Neutrophil (primary cell): ENCODE data around the gene ADGRA1.
"Not testable (repeated sequence)": the region's sequence is repeated elsewhere in the genome, so short reads cannot be mapped to it uniquely, and the experiment has no call there.

ENCODE experiments used
- H3K27ac ChIP-seq: fragments of 200-600 bp; sonication (generic); 2 replicates; pipeline ENCODE4 v1.5.1; 2016; ENCODE audit warnings: mild to moderate bottlenecking, moderate library complexity
- H3K27me3 ChIP-seq: fragments of 200-600 bp; sonication (generic); 2 replicates; pipeline ENCODE4 v1.6.0; 2016; ENCODE audit warnings: mild to moderate bottlenecking
- H3K36me3 ChIP-seq: fragments of 200-600 bp; sonication (generic); 2 replicates; pipeline ENCODE4 v1.5.1; 2017
- H3K4me1 ChIP-seq, 2 experiments: fragments of 200-600 bp in 1 of 2; sonication (generic) in 1 of 2; 1 replicate in 1 of 2; 2 replicates in 1 of 2; pipeline versions ENCODE4 v1.5.1 to v1.6.1; 2013 to 2016; ENCODE audit warnings: low read depth in 1 of 2, low read length in 1 of 2, mild to moderate bottlenecking in 1 of 2, moderate library complexity in 1 of 2; ENCODE audit not compliant: control insufficient read depth in 1 of 2, insufficient read depth in 1 of 2
- H3K4me3 ChIP-seq, 2 experiments: fragments of 200-600 bp in 1 of 2; sonication (generic) in 1 of 2; 1 replicate in 1 of 2; 2 replicates in 1 of 2; pipeline ENCODE4 v1.5.1; 2013 to 2016; ENCODE audit warnings: low read depth in 1 of 2, low read length in 1 of 2, mild to moderate bottlenecking in 1 of 2, moderate library complexity in 1 of 2
- H3K9me3 ChIP-seq: fragments of 200-600 bp; sonication (generic); 2 replicates; pipeline ENCODE4 v1.5.1; 2016
- TF ChIP-seq, protein P1 (sequence below): fragments of 200-600 bp; sonication (generic); IDR thresholded peaks from 2 replicates; pipeline ENCODE4 v1.5.1; 2016; ENCODE audit warnings: antibody characterized with exemption

Gene ADGRA1

DNA sequence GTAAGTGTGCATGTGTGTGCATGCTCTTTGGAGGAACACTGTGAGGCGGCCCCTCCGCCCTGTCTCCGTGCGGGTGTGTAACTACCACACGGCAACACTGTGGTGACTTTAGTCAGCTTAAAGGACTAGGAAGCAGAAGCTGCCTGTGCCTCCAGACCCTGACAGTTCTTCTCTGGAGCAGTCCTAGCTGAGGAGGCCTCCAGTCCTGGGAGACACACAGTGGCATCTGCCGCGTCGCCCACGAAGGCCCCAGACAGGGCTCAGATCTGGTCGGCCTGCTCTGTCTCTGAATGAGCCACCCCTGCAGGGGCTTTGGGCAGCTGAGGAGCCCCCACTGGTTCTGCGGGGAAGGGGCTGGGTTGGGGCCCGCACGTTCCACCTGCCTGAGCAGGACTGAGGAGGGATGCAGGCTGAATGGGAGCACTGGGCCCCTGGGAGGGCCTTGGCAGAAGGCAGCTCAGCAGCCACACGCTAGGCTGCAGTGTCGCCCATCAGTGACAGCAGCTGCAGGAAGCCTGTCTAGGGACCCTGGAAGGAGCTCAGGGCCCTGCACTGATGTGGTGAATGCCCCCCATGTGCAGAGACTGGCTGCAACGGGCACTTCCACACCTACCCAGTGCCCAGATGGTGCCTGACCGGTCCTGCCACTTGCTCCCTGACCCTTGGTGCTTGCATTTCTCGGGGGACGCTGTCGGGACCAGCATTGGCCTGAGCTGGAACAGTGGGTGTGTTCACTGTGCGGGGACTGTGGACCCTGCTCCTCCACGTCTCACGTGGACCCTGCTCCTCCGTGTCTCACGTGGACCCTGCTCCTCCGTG is 45.0 kb downstream of the ADGRA1 start:
- TF ChIP-seq, protein P1, sequence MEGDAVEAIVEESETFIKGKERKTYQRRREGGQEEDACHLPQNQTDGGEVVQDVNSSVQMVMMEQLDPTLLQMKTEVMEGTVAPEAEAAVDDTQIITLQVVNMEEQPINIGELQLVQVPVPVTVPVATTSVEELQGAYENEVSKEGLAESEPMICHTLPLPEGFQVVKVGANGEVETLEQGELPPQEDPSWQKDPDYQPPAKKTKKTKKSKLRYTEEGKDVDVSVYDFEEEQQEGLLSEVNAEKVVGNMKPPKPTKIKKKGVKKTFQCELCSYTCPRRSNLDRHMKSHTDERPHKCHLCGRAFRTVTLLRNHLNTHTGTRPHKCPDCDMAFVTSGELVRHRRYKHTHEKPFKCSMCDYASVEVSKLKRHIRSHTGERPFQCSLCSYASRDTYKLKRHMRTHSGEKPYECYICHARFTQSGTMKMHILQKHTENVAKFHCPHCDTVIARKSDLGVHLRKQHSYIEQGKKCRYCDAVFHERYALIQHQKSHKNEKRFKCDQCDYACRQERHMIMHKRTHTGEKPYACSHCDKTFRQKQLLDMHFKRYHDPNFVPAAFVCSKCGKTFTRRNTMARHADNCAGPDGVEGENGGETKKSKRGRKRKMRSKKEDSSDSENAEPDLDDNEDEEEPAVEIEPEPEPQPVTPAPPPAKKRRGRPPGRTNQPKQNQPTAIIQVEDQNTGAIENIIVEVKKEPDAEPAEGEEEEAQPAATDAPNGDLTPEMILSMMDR: no peak
- Histone ChIP-seq H3K4me3 (no peak overlapping the region), H3K9me3 (no peaks in the 10 kb centered on the region), H3K27me3 (no peaks in the 10 kb centered on the region), H3K36me3 (no peaks in the 10 kb centered on the region), H3K4me1 (no peaks in the 10 kb centered on the region), H3K27ac (no peak overlapping the region)

DNA sequence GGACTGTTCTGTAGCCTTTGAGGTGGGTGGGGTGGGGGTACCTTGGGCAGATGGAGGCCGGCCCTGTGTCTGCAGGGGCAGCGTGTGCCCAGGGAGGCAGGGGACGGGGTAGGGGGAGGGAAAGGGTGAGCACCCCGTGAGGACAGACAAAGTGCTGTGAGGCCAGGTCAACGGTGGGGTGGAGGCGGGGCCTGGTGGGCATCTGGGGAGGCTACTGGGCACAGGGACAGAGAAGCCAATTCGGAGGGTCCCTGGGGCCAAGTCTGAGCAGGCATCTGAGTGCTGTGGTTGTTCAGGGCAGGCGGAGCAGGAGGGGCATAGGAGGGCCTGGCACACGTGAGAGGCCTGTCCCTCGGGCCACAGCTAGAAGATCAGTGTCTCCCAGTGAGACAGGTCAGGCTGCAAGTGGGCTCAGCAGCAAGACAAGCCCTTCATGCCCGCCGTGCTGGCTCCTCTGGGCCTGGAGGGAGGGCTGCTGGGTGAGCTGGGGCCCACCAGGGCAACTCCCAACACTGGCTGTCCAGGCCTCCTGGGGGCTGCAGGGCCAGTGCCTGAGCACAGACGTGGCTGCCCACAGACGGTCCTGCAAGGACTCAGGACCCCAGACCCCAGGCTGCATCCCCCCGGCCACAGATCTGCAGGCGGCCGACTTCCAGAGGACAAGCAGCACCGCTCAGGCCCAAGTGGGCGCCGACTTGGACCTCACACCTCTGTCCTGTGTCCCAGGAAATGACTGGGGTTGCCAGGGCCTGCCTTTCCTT is 45.9 kb downstream of the ADGRA1 start:
- H3K4me1 ChIP-seq: no peaks in the 10 kb centered on the region
- TF ChIP-seq, protein P1: no peak
- H3K9me3 ChIP-seq: no peaks in the 10 kb centered on the region
- no peak overlapping the region for H3K4me3 ChIP-seq
- no peaks in the 10 kb centered on the region for H3K27me3 ChIP-seq
- H3K36me3 ChIP-seq: no peaks in the 10 kb centered on the region
- H3K27ac ChIP-seq: no peak overlapping the region

DNA sequence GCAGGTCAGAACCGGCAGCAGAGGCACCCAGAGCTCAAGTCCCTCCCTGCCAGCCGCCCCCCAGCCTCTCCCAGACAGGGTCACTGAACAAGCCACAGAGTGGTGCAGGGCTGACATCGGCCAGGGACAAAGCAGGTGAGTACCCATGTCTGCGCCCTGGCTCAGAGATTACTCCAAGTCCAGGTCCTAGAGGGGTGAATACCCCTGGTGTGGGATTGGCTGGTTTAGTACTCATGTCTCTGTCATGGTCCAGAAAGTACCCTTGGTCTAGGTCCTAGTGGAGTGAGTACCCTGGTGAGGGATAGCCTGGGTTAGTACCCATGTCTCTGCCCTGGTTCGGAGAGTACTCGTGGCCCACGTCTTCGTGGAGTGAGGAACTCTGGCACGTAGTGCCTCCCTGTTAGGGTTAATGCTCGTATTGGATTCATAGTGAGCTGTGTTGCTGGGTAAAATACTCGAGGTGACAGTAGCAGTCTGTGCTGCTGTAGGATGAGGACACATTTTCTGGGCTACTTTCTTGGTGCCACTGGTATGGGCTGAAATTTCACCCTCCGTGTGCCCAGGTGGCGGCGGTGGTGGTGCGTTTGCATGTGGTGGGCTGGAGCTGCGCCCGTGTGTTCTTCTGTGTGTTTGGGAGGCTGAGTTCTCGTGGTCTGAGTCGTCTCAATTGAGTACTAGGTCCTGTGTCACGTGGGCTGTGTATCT is 46.8 kb downstream of the ADGRA1 start:
- H3K9me3 ChIP-seq: no peaks in the 10 kb centered on the region
- H3K4me1 ChIP-seq: no peaks in the 10 kb centered on the region

DNA sequence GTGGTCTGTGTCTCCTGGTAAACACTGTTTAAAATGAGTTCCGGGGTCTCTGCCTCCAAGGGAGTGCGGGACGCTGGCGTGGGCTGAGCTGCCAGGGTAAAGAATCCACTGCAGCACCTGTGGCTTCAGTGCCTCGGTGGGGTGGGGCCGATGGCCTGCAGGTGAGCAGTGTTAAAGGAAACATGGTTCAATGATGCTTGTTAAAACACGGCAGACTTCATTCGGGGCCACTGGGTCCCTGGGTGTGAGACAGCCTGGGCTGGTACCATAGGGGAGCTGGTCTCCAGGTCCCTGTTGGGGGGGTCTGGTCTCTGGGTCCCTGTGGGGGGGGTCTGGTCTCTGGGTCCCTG is 47.4 kb downstream of the ADGRA1 start:
- no peak overlapping the region for H3K4me3 ChIP-seq
- no peaks in the 10 kb centered on the region for H3K4me1 ChIP-seq
- no peaks in the 10 kb centered on the region for H3K9me3 ChIP-seq
- H3K27me3 ChIP-seq: peaks cover 5% of the 10 kb centered on the region
- no peaks in the 10 kb centered on the region for H3K36me3 ChIP-seq
- TF ChIP-seq, protein P1: no peak
- H3K27ac ChIP-seq: no peak overlapping the region

More for the DNA sequence above, 46.8 kb downstream of the ADGRA1 start:
- TF ChIP-seq, protein P1: no peak
- peaks cover 1% of the 10 kb centered on the region for H3K27me3 ChIP-seq
- no peaks in the 10 kb centered on the region for H3K36me3 ChIP-seq
- no peak overlapping the region for H3K27ac ChIP-seq
- H3K4me3 ChIP-seq: no peak overlapping the region

DNA sequence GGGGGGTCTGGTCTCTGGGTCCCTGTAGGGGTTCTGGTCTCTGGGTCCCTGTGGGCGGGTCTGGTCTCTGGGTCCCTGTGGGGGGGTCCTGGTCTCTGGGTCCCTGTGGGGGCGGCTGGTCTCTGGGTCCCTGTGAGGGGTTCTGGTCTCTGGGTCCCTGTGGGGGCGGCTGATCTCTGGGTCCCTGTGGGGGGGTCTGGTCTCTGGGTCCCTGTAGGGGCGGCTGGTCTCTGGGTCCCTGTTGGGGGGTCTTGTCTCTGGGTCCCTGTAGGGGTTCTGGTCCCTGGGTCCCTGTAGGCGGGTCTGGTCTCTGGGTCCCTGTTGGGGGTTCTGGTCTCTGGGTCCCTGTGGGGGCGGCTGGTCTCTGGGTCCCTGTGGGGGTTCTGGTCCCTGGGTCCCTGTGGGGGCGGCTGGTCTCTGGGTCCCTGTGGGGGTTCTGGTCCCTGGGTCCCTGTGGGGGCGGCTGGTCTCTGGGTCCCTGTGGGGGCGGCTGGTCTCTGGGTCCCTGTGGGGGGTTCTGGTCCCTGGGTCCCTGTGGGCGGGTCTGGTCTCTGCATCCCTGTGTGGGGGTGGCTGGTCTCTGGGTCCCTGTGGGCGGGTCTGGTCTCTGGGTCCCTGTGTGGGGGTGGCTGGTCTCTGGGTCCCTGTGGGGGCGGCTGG is 49.9 kb downstream of the ADGRA1 start:
- not testable (repeated sequence) for H3K36me3 ChIP-seq, H3K4me3 ChIP-seq, H3K27ac ChIP-seq, H3K9me3 ChIP-seq, H3K4me1 ChIP-seq
- peaks cover 13% of the 10 kb centered on the region for H3K27me3 ChIP-seq
